WTC11 (cell line): ENCODE results near the gene C3orf70. TPM values are rescaled to one million over a fixed set of nuclear protein-coding genes. Genes with fewer than 3 reads are reported as not detected.

Experiments used
- ATAC-seq: fragments of 200-7000 bp; cut with Tn5 transposase; 2 replicates; pipeline ENCODE4 v1.10.0; 2021; ENCODE audit warnings: mild to moderate bottlenecking, moderate library complexity
- CTCF ChIA-PET: fragments of 300-600 bp; sonication (Branson Sonifier 250); formaldehyde crosslinking; loops from one replicate; lab custom pipeline; 2021; ENCODE audit warnings: antibody characterized with exemption; lab: Charles Lee
- POLR2A ChIA-PET: fragments of 350-600 bp; sonication (Branson Sonifier 250); formaldehyde crosslinking; loops from one replicate; lab custom pipeline; 2021; ENCODE audit warnings: antibody characterized with exemption; lab: Charles Lee
- DNase-seq: peaks from one replicate; pipeline ENCODE4 v3.0.0; 2021; ENCODE audit warnings: low spot score
- H3K27ac Mint-ChIP-seq: 2 replicates; pipeline ENCODE4 v1.8.0; 2021; ENCODE audit warnings: mixed read lengths
- H3K27me3 Mint-ChIP-seq: 2 replicates; pipeline ENCODE4 v1.8.0; 2021; ENCODE audit warnings: low read depth, mild to moderate bottlenecking, moderate library complexity, mixed read lengths
- H3K36me3 Mint-ChIP-seq: 2 replicates; pipeline ENCODE4 v1.8.0; 2021; ENCODE audit warnings: mixed read lengths
- H3K4me1 Mint-ChIP-seq: 2 replicates; pipeline ENCODE4 v1.8.0; 2022; ENCODE audit warnings: mixed read lengths
- H3K4me3 Mint-ChIP-seq: 2 replicates; pipeline ENCODE4 v1.8.0; 2021; ENCODE audit warnings: mild to moderate bottlenecking, moderate library complexity, mixed read lengths
- H3K9me3 Mint-ChIP-seq: 2 replicates; pipeline ENCODE4 v1.8.0; 2021; ENCODE audit warnings: mixed read lengths
- AR ChIP-seq: fragments of 250-450 bp; sonication (Bioruptor Pico); IDR thresholded peaks from 2 replicates; pipeline ENCODE4 v1.9.0; 2021; ENCODE audit warnings: mild to moderate bottlenecking
- ATF2 ChIP-seq: sonication (generic); formaldehyde crosslinking; IDR thresholded peaks from 2 replicates; pipeline ENCODE4 v1.8.1; 2022; ENCODE audit warnings: low read depth, missing genetic modification reagents, borderline replicate concordance
- CBFB ChIP-seq: sonication (generic); formaldehyde crosslinking; IDR thresholded peaks from 2 replicates; pipeline ENCODE4 v1.8.1; 2022; ENCODE audit warnings: mild to moderate bottlenecking, low read depth, missing genetic modification reagents
- FOXJ3 ChIP-seq: sonication (generic); formaldehyde crosslinking; IDR thresholded peaks from 2 replicates; pipeline ENCODE4 v1.9.0; 2021; ENCODE audit warnings: missing genetic modification reagents, mild to moderate bottlenecking, borderline replicate concordance
- FOXK1 ChIP-seq: sonication (generic); formaldehyde crosslinking; IDR thresholded peaks from 2 replicates; pipeline ENCODE4 v1.8.0; 2022; ENCODE audit warnings: mild to moderate bottlenecking, moderate library complexity, missing genetic modification reagents
- HMGA2 ChIP-seq: fragments of 250-450 bp; sonication (Bioruptor Pico); IDR thresholded peaks from 2 replicates; pipeline ENCODE4 v1.4.0; 2021; ENCODE audit warnings: mild to moderate bottlenecking, moderate library complexity
- JUN ChIP-seq: sonication (generic); formaldehyde crosslinking; IDR thresholded peaks from 2 replicates; pipeline ENCODE4 v1.8.0; 2023; ENCODE audit warnings: mild to moderate bottlenecking, missing genetic modification reagents
- MLX ChIP-seq: sonication (generic); formaldehyde crosslinking; IDR thresholded peaks from 2 replicates; pipeline ENCODE4 v1.8.1; 2023; ENCODE audit warnings: mild to moderate bottlenecking, missing genetic modification reagents, moderate library complexity
- MYBL2 ChIP-seq: sonication (generic); formaldehyde crosslinking; IDR thresholded peaks from 2 replicates; pipeline ENCODE4 v1.8.1; 2023; ENCODE audit warnings: mild to moderate bottlenecking, moderate library complexity, missing genetic modification reagents
- NFE2L1 ChIP-seq: sonication (generic); formaldehyde crosslinking; IDR thresholded peaks from 2 replicates; pipeline ENCODE4 v1.8.1; 2023; ENCODE audit warnings: missing genetic modification reagents
- NR2C2 ChIP-seq: sonication (generic); formaldehyde crosslinking; IDR thresholded peaks from 2 replicates; pipeline ENCODE4 v1.8.0; 2022; ENCODE audit warnings: mild to moderate bottlenecking, missing genetic modification reagents
- RORB ChIP-seq: fragments of 250-450 bp; sonication (Bioruptor Pico); IDR thresholded peaks from 2 replicates; pipeline ENCODE4 v1.9.0; 2021; ENCODE audit warnings: mild to moderate bottlenecking
- SMAD3 ChIP-seq: sonication (generic); formaldehyde crosslinking; IDR thresholded peaks from 2 replicates; pipeline ENCODE4 v1.8.0; 2022; ENCODE audit warnings: missing genetic modification reagents, mild to moderate bottlenecking, borderline replicate concordance
- SP1 ChIP-seq: sonication (generic); formaldehyde crosslinking; conservative IDR thresholded peaks from 2 replicates; pipeline ENCODE4 v1.8.1; 2022; ENCODE audit warnings: missing genetic modification reagents
- STAT6 ChIP-seq: sonication (generic); formaldehyde crosslinking; conservative IDR thresholded peaks from 2 replicates; pipeline ENCODE4 v1.8.1; 2023; ENCODE audit warnings: mild to moderate bottlenecking, low read depth, missing genetic modification reagents, moderate library complexity
- TCF7 ChIP-seq: sonication (generic); formaldehyde crosslinking; IDR thresholded peaks from 2 replicates; pipeline ENCODE4 v1.8.0; 2022; ENCODE audit warnings: mild to moderate bottlenecking, low read depth, missing genetic modification reagents, moderate library complexity
- TP53 ChIP-seq: sonication (generic); formaldehyde crosslinking; IDR thresholded peaks from 2 replicates; pipeline ENCODE4 v1.8.1; 2023; ENCODE audit warnings: mild to moderate bottlenecking, missing genetic modification reagents
- USF2 ChIP-seq: sonication (generic); formaldehyde crosslinking; IDR thresholded peaks from 2 replicates; pipeline ENCODE4 v1.8.1; 2023; ENCODE audit warnings: mild to moderate bottlenecking, missing genetic modification reagents, moderate library complexity
- ZNF138 ChIP-seq: sonication (generic); formaldehyde crosslinking; conservative IDR thresholded peaks from 2 replicates; pipeline ENCODE4 v1.8.1; 2022; ENCODE audit warnings: mild to moderate bottlenecking, moderate library complexity, missing genetic modification reagents
- ZNF671 ChIP-seq: fragments of 250-450 bp; sonication (Bioruptor Pico); IDR thresholded peaks from 2 replicates; pipeline ENCODE4 v1.8.0; 2021; ENCODE audit warnings: mild to moderate bottlenecking
- ZSCAN18 ChIP-seq: fragments of 250-450 bp; sonication (Bioruptor Pico); IDR thresholded peaks from 2 replicates; pipeline ENCODE4 v2.1.2; 2022; ENCODE audit warnings: mild to moderate bottlenecking, moderate library complexity
- total RNA-seq: library from RNA; stranded (reverse); gene quantifications from 3 replicates; pipeline ENCODE4 v1.2.3, GENCODE V29; 2021

C3orf70 gene
- total RNA-seq, 1 experiment from 2014 or later = 0.70 TPM

- Mint-ChIP-seq H3K9me3 (no peaks in the 10 kb centered on the region), H3K4me1 (peaks cover 15% of the 10 kb centered on the region), H3K4me3 (no peak overlapping the region), H3K36me3 (no peaks in the 10 kb centered on the region), H3K27me3 (no peaks in the 10 kb centered on the region), H3K27ac (no peak overlapping the region)
- ATAC-seq (0 out of 2 replicates have a peak, but pooled peaks have one; percentile 22), DNase-seq (no peak)
- CTCF ChIA-PET = interaction anchor here (0.6 to 3.6 kb wide), 5 partner anchors 12 to 196 kb away, joined by 3 to 22 read pairs (median 4); no protein-coding TSS in a partner anchor
- POLR2A ChIA-PET = interaction anchor here (0.6 kb wide), 1 partner anchor 35 kb away, joined by 4 read pairs; no protein-coding TSS in a partner anchor
- TF ChIP-seq TCF7 (CRISPR knock-in tag) = no peak
- no peak for TF ChIP-seq MLX (CRISPR knock-in tag)
- no peak for TF ChIP-seq NR2C2
- no peak for TF ChIP-seq ZSCAN18 (CRISPR knock-in tag)
Measured at GRCh38 chr3:185084402-185084801, 68.5 kb downstream of the C3orf70 start.

- no peaks in the 10 kb centered on the region for H3K36me3 Mint-ChIP-seq
- ATAC-seq (no peak), DNase-seq (no peak)
- ChIA-PET POLR2A (no interaction called here), CTCF (interaction anchor here (0.6 to 3.6 kb wide), 3 partner anchors 12 to 93 kb away, joined by 3 to 22 read pairs (median 4); no protein-coding TSS in a partner anchor)
- no peak for TF ChIP-seq SP1 (CRISPR knock-in tag)
- TF ChIP-seq STAT6 (CRISPR knock-in tag) = no peak
- no peak for TF ChIP-seq RORB (CRISPR knock-in tag)
- no peak for TF ChIP-seq USF2 (CRISPR knock-in tag)
- no peak for TF ChIP-seq SMAD3
- no peak overlapping the region for H3K4me3 Mint-ChIP-seq
- no peaks in the 10 kb centered on the region for H3K9me3 Mint-ChIP-seq
- H3K27ac Mint-ChIP-seq = no peak overlapping the region
- H3K27me3 Mint-ChIP-seq = no peaks in the 10 kb centered on the region
- H3K4me1 Mint-ChIP-seq = peaks cover 15% of the 10 kb centered on the region
Measured at GRCh38 chr3:185082829-185083228, 70.0 kb downstream of the C3orf70 start.

GRCh38 chr3:185082149-185082548, 70.7 kb downstream of the C3orf70 start:
- POLR2A ChIA-PET = no interaction called here
- H3K4me1 Mint-ChIP-seq = peaks cover 15% of the 10 kb centered on the region
- no peaks in the 10 kb centered on the region for H3K9me3 Mint-ChIP-seq
- DNase-seq (no peak), ATAC-seq (no peak)
- CTCF ChIA-PET = interaction anchor here (1.0 to 3.6 kb wide), 3 partner anchors 12 to 226 kb away, joined by 3 to 22 read pairs (median 5); no protein-coding TSS in a partner anchor
- H3K27ac Mint-ChIP-seq = no peak overlapping the region
- no peaks in the 10 kb centered on the region for H3K27me3 Mint-ChIP-seq
- H3K36me3 Mint-ChIP-seq = no peaks in the 10 kb centered on the region
- no peak overlapping the region for H3K4me3 Mint-ChIP-seq
- TF ChIP-seq FOXJ3 (no peak), ZNF138 (CRISPR knock-in tag) (no peak), HMGA2 (CRISPR knock-in tag) (no peak), MYBL2 (no peak), AR (CRISPR knock-in tag) (no peak), NFE2L1 (CRISPR knock-in tag) (no peak), ATF2 (CRISPR knock-in tag) (no peak), FOXK1 (CRISPR knock-in tag) (no peak), TP53 (CRISPR knock-in tag) (no peak), JUN (CRISPR knock-in tag) (no peak), ZNF671 (CRISPR knock-in tag) (no peak), CBFB (CRISPR knock-in tag) (no peak)
